ENCODE measurements around the gene MED25. TPM values are rescaled to one million over a fixed set of nuclear protein-coding genes. Genes with fewer than 3 reads are reported as not detected.

MED25 gene
- total RNA-seq, 2 donors from 2014 or later: 46.1 to 77.2 TPM

GRCh38 chr19:49850487-49851342 lies 32.6 kb downstream of the MED25 start, which contains the start of gene PTOV1:
Gene PTOV1 (plus strand): TSS chr19:49851159.
- Histone ChIP-seq H3K9me3 (no peaks in the 10 kb centered on the region), H3K36me3 (no peaks in the 10 kb centered on the region), H3K4me1 (peaks cover 7% of the 10 kb centered on the region), H3K9ac (ENCODE audit: low read depth in 2 of 2, low read length in 2 of 2) (peak within 1 kb of the TSS; percentile 92 to 100), H3K27ac (peak within 1 kb of the TSS; percentile 92), H3K4me3 (peak within 1 kb of the TSS; percentile 71), H3K27me3 (no peaks in the 10 kb centered on the region)
- intact Hi-C loops (cut with DNase I): no loop called here
- TF ChIP-seq, protein P1, sequence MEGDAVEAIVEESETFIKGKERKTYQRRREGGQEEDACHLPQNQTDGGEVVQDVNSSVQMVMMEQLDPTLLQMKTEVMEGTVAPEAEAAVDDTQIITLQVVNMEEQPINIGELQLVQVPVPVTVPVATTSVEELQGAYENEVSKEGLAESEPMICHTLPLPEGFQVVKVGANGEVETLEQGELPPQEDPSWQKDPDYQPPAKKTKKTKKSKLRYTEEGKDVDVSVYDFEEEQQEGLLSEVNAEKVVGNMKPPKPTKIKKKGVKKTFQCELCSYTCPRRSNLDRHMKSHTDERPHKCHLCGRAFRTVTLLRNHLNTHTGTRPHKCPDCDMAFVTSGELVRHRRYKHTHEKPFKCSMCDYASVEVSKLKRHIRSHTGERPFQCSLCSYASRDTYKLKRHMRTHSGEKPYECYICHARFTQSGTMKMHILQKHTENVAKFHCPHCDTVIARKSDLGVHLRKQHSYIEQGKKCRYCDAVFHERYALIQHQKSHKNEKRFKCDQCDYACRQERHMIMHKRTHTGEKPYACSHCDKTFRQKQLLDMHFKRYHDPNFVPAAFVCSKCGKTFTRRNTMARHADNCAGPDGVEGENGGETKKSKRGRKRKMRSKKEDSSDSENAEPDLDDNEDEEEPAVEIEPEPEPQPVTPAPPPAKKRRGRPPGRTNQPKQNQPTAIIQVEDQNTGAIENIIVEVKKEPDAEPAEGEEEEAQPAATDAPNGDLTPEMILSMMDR (IDR thresholded peaks at IDR 0.05): no peak
- peak; percentile 92 for DNase-seq

- intact Hi-C loops (cut with DNase I): no loop called here
- peak; percentile 52 for DNase-seq
- Histone ChIP-seq H3K27me3 (no peaks in the 10 kb centered on the region), H3K9me3 (no peaks in the 10 kb centered on the region), H3K4me1 (peaks cover 7% of the 10 kb centered on the region), H3K4me3 (peak overlapping the region; percentile 71), H3K27ac (peak overlapping the region; percentile 92), H3K36me3 (peaks cover 3% of the 10 kb centered on the region), H3K9ac (ENCODE audit: low read depth in 2 of 2, low read length in 2 of 2) (peak overlapping the region; percentile 68 to 100)
- TF ChIP-seq, protein P1 (IDR thresholded peaks at IDR 0.05): no peak
These were observed 33.6 kb downstream of the MED25 start for GRCh38 chr19:49851456-49852259.

GRCh38 chr19:49852631-49853126 lies 34.6 kb downstream of the MED25 start:
- Histone ChIP-seq H3K36me3 (peaks cover 11% of the 10 kb centered on the region), H3K27me3 (no peaks in the 10 kb centered on the region), H3K9ac (ENCODE audit: low read depth in 2 of 2, low read length in 2 of 2) (peak overlapping the region; percentile 60 to 68), H3K27ac (no peak overlapping the region), H3K4me1 (peaks cover 7% of the 10 kb centered on the region), H3K4me3 (no peak overlapping the region), H3K9me3 (no peaks in the 10 kb centered on the region)
- intact Hi-C loops (cut with DNase I): no loop called here
- no peak for DNase-seq
- TF ChIP-seq, protein P1 (IDR thresholded peaks at IDR 0.05): no peak

- Histone ChIP-seq H3K36me3 (peaks cover 11% of the 10 kb centered on the region), H3K9ac (ENCODE audit: low read depth in 2 of 2, low read length in 2 of 2) (no peak overlapping the region), H3K27me3 (no peaks in the 10 kb centered on the region), H3K9me3 (no peaks in the 10 kb centered on the region), H3K27ac (no peak overlapping the region), H3K4me3 (no peak overlapping the region), H3K4me1 (peaks cover 7% of the 10 kb centered on the region)
- intact Hi-C loops (cut with DNase I): no loop called here
- TF ChIP-seq, protein P1 (IDR thresholded peaks at IDR 0.05): no peak
- DNase-seq: peak; percentile 21
These were observed 35.8 kb downstream of the MED25 start for GRCh38 chr19:49853852-49854377.

Data from colonic mucosa (tissue), 4 donors.